GM19467 (cell line): ENCODE measurements around the gene ZNHIT2.

Experiments
- ATAC-seq: cut with Tn5 transposase; IDR thresholded peaks from one replicate; pipeline ENCODE4 v1.9.1; 2021; ENCODE audit warnings: mild to moderate bottlenecking, moderate library complexity; ENCODE audit not compliant: unreplicated experiment

ZNHIT2 gene

GRCh38 chr11:65107751-65108468, 9.6 kb downstream of the ZNHIT2 start:
- no peak for ATAC-seq

GRCh38 chr11:65107078-65107477, 10.4 kb downstream of the ZNHIT2 start:
- ATAC-seq = no peak

- no peak for ATAC-seq
Measured at GRCh38 chr11:65104628-65105027, 12.9 kb downstream of the ZNHIT2 start.

- no peak for ATAC-seq
Measured at GRCh38 chr11:65103476-65103875, 14.0 kb downstream of the ZNHIT2 start.

GRCh38 chr11:65102142-65103095, 15.1 kb downstream of the ZNHIT2 start:
- ATAC-seq = no peak

GRCh38 chr11:65100674-65101350, 16.7 kb downstream of the ZNHIT2 start:
- no peak for ATAC-seq

- no peak for ATAC-seq
Measured at GRCh38 chr11:65096926-65097325, 20.6 kb downstream of the ZNHIT2 start.

- peak; percentile 71 for ATAC-seq
Measured at GRCh38 chr11:65095974-65096806, 21.3 kb downstream of the ZNHIT2 start, which contains the start of gene VPS51. TSS of gene VPS51 (plus strand) at chr11:65096214. CDS start at chr11:65096251, 37 bp downstream.

- no peak for ATAC-seq
Measured at GRCh38 chr11:65095427-65095826, 22.1 kb downstream of the ZNHIT2 start.

- no peak for ATAC-seq
Measured at GRCh38 chr11:65090628-65091027, 26.9 kb downstream of the ZNHIT2 start.

- no peak for ATAC-seq
Measured at GRCh38 chr11:65089621-65090020, 27.9 kb downstream of the ZNHIT2 start.

GRCh38 chr11:65087827-65088226, 29.7 kb downstream of the ZNHIT2 start:
- no peak for ATAC-seq

GRCh38 chr11:65087216-65087615, 30.3 kb downstream of the ZNHIT2 start:
- no peak for ATAC-seq

- no peak for ATAC-seq
Measured at GRCh38 chr11:65086809-65087208, 30.7 kb downstream of the ZNHIT2 start.

GRCh38 chr11:65085446-65085845, 32.1 kb downstream of the ZNHIT2 start:
- no peak for ATAC-seq

- peak; percentile 1 for ATAC-seq
Measured at GRCh38 chr11:65084598-65085375, 32.7 kb downstream of the ZNHIT2 start.

- peak; percentile 65 for ATAC-seq
Measured at GRCh38 chr11:65083834-65084597, 33.5 kb downstream of the ZNHIT2 start, which contains the start of the genes CDCA5 and ZFPL1. TSS of gene CDCA5 (minus strand) at chr11:65084040. CDS start at chr11:65083978, 62 bp downstream. TSS of gene ZFPL1 (plus strand) at chr11:65084222. CDS start at chr11:65084699, 477 bp downstream.

GRCh38 chr11:65083134-65083833, 34.2 kb downstream of the ZNHIT2 start:
- peak; percentile 17 for ATAC-seq
